ENCODE data around the gene CACNA1B.

Gene CACNA1B

DNA sequence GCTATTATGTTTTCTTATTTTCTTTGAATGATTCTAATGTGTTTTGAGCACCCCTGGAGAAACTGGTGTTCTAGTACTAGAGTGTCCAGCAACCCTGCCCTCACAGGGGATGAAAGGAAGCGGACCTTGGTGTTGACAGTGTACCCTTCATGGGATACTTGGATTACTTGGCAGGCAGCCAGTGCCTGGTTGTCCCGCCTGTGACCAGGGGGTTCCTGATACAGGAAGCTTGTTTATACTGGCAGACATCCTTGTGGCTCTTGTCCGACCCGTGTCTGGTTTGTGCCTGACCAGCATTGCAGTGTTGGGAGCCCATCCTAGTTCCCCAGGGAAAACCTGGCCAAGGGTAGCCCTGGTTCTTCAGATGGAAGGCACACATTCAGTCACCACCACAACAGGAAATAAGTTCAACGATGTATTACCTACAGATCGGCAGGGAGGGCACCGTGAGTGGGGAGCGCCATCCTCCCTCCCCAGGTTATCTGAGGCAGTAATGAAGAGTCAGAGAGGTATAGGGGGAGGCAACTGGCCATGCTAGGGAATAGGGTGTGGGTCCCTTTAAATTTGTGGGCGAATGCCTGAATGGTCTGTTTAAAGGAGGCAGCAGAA is 47.3 kb downstream of the CACNA1B start:
- DNase-seq: no peak

DNA sequence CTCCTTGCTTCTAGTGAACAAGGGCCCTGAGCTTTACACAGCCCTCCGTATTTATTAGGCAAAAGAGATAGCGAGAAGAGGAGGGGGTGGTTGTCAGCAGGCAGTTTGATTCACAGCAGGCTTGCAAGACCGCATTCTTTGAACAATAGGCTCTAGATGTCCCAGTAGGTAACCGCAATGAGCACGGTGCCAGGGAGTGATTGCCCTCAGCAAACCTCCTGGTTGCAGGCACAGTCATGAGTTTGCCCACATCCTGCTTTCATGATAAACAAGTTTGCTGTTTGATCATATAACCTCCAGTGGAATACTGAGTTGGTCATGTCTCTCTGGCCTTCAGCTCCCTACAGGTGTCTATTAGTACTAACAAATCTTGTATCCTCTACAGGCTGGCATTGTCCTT is 66.1 kb downstream of the CACNA1B start:
- no peak for DNase-seq

DNA sequence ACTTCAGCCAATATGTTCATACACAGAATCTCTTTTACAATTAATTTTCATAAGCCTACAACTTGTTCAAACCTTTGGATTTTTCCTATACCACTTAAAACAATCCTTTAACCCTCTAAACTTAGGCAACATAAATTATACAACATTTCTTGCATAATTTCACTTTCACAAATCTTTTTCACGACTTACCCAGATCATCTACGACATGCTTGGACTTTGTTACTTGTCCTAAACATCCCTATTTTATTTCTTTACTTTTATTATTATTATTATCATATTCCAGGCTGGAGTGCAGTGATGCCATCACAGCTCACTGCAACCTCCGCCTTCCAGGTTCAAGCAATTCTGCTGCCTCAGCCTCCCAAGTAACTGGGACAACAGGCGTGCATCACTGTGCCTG is 68.0 kb downstream of the CACNA1B start:
- no peak for DNase-seq

DNA sequence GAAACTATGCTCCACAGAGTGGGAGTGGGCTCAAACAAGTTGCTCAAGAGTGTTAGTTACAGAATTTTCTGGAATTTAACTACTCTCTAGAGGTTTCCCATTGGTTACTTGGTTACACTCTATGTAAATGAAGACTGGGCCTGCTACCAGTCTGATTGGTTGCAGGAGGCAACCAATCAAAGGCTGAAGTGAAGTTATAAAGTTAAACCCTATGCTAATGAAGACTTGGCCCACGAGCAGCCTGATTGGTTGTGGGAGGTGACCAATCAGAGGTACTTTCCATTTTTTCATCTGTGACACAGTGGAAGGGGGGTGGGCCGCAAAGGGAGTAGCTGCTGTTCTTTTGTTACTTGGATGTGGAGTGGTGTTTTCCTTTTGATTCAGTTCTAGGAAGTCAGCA is 69.4 kb downstream of the CACNA1B start:
- DNase-seq: no peak

DNA sequence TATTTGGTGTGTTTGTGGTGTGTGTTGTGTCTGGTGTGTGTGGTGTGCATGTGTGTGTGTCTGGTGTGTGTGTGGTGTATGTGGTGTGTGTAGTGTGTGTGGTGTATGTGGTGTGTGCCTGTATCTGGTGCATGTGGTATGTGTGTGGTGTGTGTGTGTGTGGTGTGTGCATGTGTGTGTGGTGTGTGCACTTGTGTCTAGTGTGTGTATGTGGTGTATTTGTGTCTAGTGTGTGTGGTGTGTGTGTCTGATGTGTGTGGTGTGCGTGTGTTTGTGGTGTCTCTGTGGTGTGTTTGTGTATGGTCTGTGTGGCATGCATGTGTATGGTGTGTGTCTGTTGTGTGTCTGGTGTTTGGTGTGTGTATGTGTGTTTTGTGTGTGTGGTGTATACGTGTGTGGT is 71.1 kb downstream of the CACNA1B start:
- no peak for DNase-seq

DNA sequence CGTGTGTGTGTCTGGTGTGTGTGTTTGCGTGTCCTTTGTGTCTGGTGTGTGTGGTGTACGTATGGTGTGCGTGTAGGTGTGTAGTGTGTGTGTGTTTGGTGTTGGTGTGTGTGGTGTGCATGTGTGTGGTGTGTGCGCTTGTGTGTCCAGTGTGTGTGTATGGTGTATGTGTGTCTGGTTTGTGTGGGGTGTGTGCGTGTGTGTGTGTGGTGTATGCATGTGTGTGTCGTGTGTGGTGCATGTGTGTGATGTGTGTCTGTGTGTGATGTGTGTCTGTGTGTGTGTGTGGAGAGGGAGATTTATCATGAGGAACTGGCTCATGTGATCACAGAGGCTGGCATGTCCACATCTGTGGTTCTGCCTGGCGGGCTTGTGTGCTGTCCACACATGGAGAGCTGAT is 71.7 kb downstream of the CACNA1B start:
- DNase-seq: no peak

DNA sequence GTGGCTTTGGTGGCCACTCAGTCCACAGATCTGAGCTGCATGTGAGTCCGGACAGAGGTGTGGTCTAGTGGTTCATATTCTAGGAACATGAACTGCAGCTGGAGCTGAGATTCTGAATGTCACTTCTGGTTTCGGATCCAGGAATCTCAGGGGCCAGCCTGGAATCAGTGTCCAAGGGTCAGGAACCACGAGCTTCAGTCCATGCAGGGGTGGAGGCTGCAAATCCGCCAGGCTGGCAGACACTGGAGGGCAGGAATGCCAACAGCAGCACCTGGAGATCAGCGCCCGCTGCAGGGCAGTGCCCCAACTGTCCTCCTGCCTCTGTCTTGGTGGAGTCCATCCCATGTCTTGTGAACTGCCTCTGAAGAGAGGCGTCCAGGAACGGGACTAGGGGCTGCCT is 73.5 kb downstream of the CACNA1B start:
- DNase-seq: no peak

DNA sequence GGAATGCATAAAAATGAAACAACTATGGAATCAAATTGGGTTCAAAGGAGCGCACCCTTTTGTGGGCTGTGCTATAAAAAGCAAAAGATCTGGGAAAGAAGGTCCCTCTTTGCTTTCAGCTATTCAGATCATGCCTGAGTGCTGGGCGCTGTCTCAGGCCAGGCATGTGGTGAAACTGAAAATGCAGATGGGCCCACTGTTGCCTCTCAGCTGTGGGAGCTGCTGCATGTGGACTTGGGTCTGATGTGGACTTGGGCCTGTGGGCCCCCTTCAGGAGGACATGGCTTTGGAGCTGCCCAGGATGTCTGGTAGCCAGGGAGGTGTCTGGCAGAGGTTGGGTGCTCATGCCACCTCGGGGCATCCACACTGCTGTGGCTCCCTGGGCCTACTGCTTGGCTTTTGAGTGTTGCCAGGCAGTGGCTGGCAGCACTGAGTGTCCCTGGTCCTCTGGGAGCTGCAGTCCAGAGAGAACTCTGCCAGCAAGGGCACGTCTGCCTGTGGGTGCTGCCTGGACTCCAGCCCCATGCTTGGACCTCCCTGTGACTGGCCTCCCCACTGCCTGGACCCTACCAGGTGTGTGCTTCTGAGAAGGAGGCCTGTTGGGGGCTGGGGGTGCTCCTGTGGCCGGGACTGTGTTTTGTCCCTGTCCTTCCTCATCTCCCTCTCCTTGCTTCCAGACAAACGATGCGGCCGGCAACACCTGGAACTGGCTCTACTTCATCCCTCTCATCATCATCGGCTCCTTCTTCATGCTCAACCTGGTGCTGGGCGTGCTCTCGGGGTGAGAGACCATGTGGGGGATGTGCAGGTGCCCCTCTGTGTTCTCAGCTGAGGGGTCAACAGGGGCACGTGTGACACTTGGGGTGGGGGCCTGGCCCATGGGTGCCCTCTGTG is 74.3 kb downstream of the CACNA1B start:
- no peak for DNase-seq

DNA sequence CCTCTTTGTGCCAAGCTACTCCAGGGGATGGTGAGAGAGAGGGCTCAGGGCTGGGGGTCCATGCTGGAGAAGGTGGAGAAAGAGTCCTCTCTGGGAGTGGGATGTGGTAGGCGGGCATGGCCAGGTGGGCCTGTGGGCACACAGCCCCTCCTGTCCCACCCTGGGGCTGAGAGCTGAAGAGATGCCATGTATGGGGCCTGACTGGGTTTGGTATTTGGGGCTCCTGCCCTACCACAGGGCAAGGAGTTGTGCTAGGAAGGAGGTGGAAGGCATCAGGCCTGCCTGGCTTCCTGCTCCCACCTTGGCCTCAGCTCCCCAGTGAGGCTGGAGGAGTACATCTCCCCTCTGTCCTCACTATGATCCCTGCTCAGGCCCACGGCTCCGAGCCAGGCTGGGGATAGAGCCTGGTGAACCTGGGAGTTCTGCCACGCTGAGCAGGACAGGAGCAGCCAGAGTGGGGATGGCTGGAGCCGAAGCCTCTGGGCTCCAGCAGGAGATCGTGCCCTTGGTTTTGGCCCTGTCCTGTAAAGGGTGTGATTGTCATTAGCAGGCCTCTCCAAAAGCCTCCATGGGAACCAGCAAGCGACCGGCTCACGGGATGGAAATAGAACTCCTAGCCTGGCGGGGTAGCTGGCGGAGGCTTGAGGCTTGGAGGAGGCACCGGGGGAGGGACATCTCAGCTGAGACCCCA is 75.5 kb downstream of the CACNA1B start:
- no peak for DNase-seq

DNA sequence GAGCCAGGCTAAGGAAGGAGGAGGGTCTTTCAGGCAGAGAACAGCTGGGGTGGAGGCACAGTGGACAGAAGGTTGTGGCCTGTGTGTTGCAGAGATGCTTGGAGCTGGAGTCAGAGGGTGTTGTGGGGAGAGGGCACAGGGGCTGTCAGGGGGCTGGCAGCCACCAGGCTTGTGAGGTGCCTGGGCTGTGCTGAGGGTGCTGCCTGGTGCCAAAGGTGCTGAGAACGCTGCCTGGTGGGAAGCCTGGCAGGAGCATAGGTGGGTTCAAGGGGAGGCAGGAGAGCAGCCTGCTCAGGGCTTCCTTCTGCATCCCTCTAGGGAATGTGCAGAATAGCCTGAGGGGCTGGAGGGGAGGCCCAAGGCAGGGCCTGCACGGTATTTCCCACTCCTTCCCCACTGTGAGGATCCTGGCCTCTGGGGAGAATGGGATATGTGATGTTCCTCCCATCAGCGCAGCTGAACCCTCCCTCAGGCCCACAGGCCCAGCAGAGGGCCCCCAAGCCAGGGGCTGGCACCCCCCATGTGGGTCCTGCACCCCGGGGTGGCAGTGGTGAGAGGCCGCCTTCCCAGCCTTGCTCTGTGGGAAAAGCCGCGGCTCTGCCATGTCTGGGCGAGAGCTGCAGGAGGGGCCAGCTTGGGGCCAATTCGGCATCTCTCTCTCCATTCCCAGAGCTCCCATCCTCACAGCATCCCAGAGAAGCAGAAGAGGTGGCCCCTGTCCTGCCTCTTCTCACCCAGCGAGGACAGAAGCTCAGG is 76.3 kb downstream of the CACNA1B start:
- no peak for DNase-seq

DNA sequence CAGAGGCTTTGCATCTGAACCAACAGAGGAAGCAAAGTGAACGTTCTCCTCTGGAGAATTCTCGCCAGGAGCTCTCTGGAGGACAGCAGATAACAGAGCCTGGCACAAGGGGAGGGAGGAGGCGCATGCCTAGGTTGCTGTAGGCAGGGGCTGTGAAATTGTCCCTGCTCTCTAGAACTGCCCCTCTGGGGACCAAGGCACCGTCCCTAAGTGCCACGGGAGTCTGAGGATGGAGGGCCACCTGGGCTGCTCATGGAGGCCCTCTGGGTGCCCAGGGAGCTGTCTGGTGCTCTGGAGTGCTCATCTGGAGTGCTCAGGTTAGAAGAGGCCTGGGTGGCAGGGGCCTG is 77.6 kb downstream of the CACNA1B start:
- DNase-seq: no peak

DNA sequence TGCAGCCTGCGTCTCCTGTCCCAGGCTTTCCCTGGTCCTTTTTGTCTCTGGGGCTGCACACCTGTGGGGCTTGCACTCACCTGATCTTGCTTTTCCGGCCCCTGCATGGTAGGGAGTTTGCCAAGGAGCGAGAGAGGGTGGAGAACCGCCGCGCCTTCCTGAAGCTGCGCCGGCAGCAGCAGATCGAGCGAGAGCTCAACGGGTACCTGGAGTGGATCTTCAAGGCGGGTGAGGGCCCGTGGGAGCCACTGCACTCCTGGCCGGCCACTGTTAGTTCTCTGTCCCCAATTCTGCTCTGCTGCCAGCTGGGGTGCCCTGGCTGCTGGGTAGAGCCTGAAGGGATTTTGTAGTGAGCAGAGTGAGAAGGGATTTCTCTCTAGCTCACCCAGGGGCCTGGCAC is 78.0 kb downstream of the CACNA1B start:
- DNase-seq: no peak

DNA sequence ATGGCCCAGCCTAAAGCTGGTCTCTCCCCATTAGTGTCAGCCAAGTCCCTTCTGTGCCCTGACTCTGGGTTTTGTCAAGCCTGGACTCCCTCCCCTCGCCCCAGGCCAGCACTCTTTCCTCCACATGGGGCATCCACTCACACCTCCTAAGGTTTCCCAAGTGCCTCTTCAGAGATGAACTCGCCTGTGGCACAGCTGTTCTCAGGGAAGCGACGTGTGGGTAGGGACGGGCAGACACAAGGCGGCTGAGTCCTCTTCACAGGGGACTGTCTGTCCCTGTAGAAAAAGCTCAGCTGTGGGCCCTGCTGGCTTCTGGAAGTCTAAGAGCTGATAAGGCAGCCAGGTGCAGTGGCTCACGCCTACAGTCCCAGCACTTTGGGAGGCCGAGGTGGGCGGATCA is 78.5 kb downstream of the CACNA1B start:
- no peak for DNase-seq

DNA sequence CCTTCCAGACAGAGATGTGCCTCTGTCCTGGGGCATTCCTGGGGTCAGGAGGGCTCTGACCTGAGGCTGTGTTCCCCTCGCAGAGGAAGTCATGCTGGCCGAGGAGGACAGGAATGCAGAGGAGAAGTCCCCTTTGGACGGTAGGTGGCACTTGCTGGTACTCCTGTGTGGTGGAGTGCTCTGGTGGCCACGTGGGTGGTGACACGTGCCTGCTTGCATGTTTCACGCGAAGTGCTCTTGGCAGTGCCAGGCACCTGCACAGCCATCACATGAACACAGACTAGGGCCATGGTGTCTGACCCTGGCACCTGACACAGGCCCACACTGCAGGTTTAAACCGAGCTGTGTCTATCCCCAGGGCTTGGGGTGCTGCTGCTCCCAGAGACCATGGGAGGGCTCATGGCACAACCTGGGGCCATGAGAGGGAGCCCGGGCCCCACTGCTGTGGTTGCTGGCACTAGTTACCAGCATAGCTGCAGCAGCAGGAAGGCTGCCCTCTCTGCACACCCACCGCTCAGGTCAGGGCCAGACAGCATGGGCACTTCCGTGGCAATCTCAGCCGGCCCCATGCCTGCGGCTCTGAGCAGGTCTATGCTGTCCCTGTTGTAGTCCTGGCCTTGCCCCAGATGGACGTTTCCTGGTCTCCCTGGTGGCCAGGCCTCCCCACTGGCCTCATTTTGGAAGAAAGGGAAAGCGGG is 79.3 kb downstream of the CACNA1B start:
- no peak for DNase-seq

DNA sequence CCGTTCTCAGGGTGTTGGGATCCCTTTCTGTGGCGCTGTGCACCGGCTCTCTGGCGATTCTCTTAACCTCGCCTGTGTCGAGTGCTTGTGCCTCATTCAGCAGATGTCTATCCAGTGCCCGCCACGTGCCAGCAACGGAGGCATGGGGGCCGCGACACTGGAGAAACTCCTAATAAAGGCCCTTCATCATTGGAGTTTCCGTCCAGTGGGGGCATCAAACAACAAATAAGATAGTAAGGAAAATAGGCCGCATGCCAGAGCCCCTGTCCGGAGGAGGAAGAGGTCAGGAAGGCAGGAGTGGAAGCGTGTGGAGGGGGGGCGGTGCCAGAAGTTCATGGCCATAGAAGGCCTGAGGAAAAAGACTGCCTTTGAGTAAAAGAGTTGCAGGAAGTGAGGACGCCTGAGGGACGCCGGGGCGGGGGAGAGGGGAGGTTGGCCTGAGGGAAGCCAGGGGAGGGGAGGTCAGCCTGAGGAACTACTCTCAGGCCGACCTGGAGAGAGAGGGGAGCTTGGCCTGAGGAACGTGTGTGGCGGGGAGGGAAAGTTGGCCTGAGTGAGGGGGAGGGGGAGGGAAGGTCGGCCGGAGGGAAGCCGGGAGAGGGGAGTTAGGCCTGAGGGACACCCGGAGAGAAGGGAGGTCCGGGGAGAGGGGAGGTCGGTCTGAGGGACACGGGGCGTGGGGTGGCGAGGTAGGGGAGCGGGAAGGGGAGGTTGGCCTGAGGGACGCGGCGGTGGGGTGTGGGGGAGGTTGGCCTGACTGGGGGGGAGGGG is 82.2 kb downstream of the CACNA1B start:
- DNase-seq: no peak

DNA sequence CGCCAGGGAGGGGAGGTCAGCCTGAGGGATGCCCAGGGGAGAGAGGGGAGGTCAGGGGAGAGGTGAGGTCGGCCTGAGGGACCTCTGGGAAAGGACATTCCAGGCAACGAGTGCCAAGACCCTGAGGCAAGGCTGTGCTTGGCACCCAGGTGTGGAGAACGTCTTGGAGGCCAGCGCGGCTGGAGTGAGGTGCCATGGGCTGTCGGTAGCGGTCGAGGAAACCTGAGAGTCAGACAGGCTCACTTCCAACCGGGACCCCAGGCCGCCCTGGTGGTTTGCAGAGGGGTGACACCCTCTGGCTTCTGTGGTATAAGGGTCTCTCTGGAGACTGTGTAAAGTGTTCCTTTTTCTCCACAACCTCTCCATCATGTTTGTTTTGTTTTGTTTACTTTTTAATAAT is 82.9 kb downstream of the CACNA1B start:
- no peak for DNase-seq

DNA sequence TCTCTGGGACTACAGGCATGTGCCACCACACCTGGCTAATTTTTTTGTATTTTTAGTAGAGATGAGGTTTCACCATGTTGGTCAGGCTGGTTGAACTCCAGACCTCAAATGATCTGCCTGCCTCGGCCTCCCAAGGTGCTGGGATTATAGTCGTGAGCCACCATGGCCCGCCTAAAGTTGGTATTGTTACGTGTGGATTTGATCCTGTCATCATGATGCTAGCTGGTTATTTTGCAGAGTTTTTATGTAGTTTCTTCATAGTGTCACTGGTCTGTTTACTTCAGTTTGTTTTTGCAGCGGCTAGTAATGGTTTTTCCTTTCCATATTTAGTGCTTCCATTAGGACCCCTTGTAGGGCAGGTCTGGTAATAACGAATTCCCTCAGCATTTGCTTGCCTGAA is 85.9 kb downstream of the CACNA1B start:
- DNase-seq: no peak

DNA sequence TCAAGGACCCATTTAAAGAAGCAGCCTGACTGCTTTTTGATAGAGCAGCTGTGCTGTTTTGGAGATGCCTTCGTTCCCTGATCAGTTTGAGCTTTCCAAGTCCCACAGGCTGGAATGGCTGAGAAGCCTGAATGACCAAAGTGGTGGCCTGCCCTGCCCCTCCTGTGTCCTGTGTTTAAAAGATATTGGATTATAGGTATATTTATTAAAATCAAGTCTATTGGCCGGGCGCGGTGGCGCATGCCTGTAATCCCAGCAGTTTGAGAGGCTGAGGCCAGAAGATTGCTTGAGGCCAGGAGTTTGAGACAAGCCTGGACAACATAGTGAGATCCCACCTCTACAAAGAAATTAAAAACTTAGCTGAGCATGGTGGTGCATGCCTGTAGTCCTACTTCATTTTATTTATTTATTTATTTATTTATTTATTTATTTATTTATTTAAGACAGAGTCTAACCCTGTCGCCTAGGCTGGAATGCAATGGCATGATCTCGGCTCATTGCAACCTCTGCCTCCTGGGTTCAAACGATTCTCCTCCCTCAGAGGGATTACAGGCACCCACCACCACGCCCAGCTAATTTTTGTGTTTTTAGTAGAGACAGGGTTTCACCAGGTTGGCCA is 87.7 kb downstream of the CACNA1B start:
- no peak for DNase-seq

DNA sequence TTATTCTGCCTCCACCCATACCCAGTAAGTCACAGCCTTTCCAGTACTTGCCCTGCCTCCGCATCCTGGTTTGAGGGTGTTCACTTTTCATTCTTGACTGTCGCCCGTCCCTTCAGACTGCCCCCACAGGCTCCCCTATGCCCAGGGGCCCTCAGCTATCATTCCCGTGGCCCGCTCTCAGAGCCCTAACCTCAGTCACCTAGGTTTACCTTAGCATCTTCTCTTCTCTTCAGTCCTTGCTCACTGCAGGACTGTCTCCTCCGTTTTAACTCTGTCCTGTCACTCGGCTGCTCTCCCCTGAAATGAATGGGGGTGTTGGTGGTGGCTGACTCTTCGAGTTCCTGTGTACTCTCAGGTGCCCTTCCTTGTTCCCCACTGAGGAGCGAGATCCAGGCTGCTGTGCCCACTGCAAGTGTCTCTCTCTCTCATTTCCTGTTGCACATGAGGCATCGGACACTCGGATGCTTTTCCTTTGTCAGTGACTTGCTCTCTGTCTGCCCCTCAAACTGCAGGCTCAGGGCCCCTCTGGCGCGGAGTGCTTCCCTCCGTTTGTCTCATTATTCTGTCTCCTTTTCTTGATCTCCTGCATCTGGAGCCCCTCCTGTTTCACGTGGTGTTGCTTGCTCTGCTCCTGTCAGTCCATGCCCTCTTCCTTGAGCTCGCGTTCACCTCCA is 89.8 kb downstream of the CACNA1B start:
- no peak for DNase-seq

DNA sequence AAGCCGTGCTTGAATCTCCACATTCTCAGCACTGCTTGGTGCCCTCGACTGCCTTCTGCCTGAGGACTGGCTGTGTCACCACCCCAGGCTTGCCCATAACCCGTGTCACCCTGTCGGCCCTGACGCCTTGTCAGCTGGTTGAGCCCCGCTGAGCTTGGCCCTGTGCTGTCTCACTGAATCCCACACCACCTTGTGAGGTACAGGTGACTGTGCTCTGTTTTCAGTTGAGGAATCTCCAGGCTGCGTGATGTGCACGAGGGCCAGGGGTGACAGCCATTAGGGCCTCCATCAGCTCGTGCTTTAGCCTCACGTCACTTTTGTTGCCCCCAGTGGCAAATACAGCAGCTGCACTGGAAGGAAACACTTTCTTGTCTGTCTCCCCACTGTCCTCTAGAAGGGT is 90.7 kb downstream of the CACNA1B start:
- no peak for DNase-seq

DNA sequence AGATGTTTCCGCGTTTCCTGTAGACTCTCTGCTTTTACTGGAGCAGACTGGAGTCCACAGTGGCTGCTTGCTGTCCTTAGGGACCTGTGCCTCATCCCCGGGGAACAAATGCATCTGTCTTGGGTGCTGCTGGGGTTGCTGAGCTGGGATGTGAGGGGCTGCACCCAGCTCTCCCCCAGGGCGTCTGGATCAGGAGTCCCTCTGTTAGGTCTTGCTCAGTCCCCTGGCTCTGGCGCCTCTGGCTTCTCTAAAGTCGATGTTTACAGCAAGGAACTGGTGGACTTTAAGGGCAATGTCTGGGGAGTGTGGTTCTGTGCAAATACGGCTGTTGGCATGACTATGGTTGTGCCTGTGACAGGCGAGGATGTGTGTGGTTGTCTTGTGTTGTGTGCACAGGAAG is 91.4 kb downstream of the CACNA1B start:
- DNase-seq: no peak

All from DMS79 treated with DMSO at 0.1 percent for 48 hours (cell line).